B cell (primary cell): ENCODE measurements around the gene CST9.

Experiments used
- EZH2 ChIP-seq: IDR thresholded peaks from 2 replicates; pipeline ENCODE4 v1.6.1; 2012; ENCODE audit warnings: borderline replicate concordance, low read depth, mild to moderate bottlenecking, moderate library complexity, low read length; ENCODE audit not compliant: insufficient read depth, poor library complexity, severe bottlenecking
- TF ChIP-seq, protein P1 (sequence below): fragments of 200-600 bp; IDR thresholded peaks from one replicate; pipeline ENCODE4 v1.8.0; 2022; ENCODE audit warnings: antibody characterized with exemption, mild to moderate bottlenecking

DNA sequence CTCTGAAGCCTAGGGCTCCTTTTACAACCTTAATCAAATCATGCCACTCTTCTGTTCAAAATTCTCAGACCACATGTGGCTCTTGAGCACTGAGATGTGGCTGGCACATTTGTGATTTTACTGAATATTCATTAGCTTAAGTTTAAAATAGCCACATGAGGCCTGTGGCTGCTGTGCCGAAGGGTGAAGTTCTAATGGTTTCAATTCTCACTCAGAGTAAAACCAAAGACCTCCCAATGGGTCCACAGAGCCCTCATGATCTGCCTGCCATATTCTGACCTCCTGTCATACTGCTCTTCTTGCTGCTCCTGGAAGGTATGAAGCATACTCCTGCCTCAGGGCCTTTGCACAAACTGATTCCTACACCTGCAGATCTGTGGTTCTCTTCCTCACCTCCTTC is 39.9 kb upstream of the CST9 start:
- TF ChIP-seq, protein P1, sequence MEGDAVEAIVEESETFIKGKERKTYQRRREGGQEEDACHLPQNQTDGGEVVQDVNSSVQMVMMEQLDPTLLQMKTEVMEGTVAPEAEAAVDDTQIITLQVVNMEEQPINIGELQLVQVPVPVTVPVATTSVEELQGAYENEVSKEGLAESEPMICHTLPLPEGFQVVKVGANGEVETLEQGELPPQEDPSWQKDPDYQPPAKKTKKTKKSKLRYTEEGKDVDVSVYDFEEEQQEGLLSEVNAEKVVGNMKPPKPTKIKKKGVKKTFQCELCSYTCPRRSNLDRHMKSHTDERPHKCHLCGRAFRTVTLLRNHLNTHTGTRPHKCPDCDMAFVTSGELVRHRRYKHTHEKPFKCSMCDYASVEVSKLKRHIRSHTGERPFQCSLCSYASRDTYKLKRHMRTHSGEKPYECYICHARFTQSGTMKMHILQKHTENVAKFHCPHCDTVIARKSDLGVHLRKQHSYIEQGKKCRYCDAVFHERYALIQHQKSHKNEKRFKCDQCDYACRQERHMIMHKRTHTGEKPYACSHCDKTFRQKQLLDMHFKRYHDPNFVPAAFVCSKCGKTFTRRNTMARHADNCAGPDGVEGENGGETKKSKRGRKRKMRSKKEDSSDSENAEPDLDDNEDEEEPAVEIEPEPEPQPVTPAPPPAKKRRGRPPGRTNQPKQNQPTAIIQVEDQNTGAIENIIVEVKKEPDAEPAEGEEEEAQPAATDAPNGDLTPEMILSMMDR = no peak
- no peak for TF ChIP-seq EZH2
